ENCODE results near the gene SUB1. TPM values are rescaled to one million over a fixed set of nuclear protein-coding genes. Genes with fewer than 3 reads are reported as not detected.
"Not testable (repeated sequence)": the region's sequence is repeated elsewhere in the genome, so short reads cannot be mapped to it uniquely, and the experiment has no call there.

The SUB1 gene
- total RNA-seq, 1 experiment from 2014 or later, result 324 TPM

GRCh38 chr5:32556543-32556942, 28.8 kb upstream of the SUB1 start:
- H3K36me3 ChIP-seq (ENCODE audit: insufficient read depth, low read length, poor library complexity, severe bottlenecking); DNase-seq (ENCODE audit: low spot score); H3K27ac ChIP-seq (ENCODE audit: low read depth, low read length, poor library complexity, severe bottlenecking); H3K4me3 ChIP-seq (ENCODE audit: low read depth, low read length, poor library complexity, severe bottlenecking); BruUV-seq (replicated peaks); H3K27me3 ChIP-seq (replicated peaks; ENCODE audit: insufficient read depth, low read depth, low read length, poor library complexity); H3K9me3 ChIP-seq (ENCODE audit: low read depth, low read length, poor library complexity, severe bottlenecking); intact Hi-C loops (cut with micrococcal nuclease; ENCODE audit: unreplicated experiment); H3K4me1 ChIP-seq (ENCODE audit: insufficient read depth, low read length, poor library complexity, severe bottlenecking): not testable (repeated sequence)
- ChIA-PET CTCF (interaction anchor here (0.6 kb wide), 1 partner anchor 14 kb away, joined by 3 read pairs; no protein-coding TSS in a partner anchor), POLR2A (ENCODE audit: low non-redundant PET) (interaction anchor here (0.6 kb wide), 1 partner anchor 1699 kb away, joined by 3 read pairs; no protein-coding TSS in a partner anchor)

DNA sequence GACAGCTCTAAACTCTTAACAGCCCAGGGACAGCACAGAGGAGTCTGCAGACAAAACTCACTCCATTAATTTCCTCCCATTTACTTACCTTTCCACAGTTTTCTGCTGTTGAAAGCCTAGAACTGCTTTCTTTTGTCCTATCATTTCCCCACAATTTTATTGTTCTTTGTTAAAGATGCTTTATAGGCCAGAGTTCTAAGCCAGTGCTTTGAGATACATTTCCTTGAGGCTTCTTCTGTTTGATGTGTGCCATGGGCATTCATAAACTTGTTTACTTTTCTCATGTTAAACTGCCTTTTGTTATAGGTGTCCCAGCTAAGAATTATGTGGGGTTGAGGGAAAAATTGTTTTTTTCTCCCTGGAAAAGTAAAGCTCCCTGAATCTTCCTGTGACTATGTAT, 25.9 kb upstream of the SUB1 start:
- ChIA-PET CTCF (no interaction called here), POLR2A (ENCODE audit: low non-redundant PET) (no interaction called here)
- Histone ChIP-seq H3K4me1 (ENCODE audit: insufficient read depth, low read length, poor library complexity, severe bottlenecking) (no peaks in the 10 kb centered on the region), H3K4me3 (ENCODE audit: low read depth, low read length, poor library complexity, severe bottlenecking) (no peak overlapping the region), H3K27ac (ENCODE audit: low read depth, low read length, poor library complexity, severe bottlenecking) (no peak overlapping the region), H3K27me3 (replicated peaks; ENCODE audit: insufficient read depth, low read depth, low read length, poor library complexity) (no peaks in the 10 kb centered on the region), H3K9me3 (ENCODE audit: low read depth, low read length, poor library complexity, severe bottlenecking) (no peaks in the 10 kb centered on the region), H3K36me3 (ENCODE audit: insufficient read depth, low read length, poor library complexity, severe bottlenecking) (no peaks in the 10 kb centered on the region)
- DNase-seq (ENCODE audit: low spot score), result no peak
- no TSS peak for BruUV-seq (replicated peaks)
- TF ChIP-seq EZH2 (IDR thresholded peaks at IDR 0.05; ENCODE audit: borderline replicate concordance, low read depth, low read length, poor library complexity, severe bottlenecking), result no peak
- TF ChIP-seq, protein P1, sequence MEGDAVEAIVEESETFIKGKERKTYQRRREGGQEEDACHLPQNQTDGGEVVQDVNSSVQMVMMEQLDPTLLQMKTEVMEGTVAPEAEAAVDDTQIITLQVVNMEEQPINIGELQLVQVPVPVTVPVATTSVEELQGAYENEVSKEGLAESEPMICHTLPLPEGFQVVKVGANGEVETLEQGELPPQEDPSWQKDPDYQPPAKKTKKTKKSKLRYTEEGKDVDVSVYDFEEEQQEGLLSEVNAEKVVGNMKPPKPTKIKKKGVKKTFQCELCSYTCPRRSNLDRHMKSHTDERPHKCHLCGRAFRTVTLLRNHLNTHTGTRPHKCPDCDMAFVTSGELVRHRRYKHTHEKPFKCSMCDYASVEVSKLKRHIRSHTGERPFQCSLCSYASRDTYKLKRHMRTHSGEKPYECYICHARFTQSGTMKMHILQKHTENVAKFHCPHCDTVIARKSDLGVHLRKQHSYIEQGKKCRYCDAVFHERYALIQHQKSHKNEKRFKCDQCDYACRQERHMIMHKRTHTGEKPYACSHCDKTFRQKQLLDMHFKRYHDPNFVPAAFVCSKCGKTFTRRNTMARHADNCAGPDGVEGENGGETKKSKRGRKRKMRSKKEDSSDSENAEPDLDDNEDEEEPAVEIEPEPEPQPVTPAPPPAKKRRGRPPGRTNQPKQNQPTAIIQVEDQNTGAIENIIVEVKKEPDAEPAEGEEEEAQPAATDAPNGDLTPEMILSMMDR (conservative IDR thresholded peaks at IDR 0.05; ENCODE audit: low read depth, low read length), result no peak
- intact Hi-C loops (cut with micrococcal nuclease; ENCODE audit: unreplicated experiment), result loop anchor here (2.0 kb wide), 1 partner anchor 27 kb away; no protein-coding TSS in a partner anchor

GRCh38 chr5:32559921-32560320, 25.4 kb upstream of the SUB1 start:
- intact Hi-C loops (cut with micrococcal nuclease; ENCODE audit: unreplicated experiment), result loop anchor here (2.0 kb wide), 1 partner anchor 27 kb away; no protein-coding TSS in a partner anchor
- no peaks in the 10 kb centered on the region for H3K27me3 ChIP-seq (replicated peaks; ENCODE audit: insufficient read depth, low read depth, low read length, poor library complexity)
- H3K9me3 ChIP-seq (ENCODE audit: low read depth, low read length, poor library complexity, severe bottlenecking), result no peaks in the 10 kb centered on the region
- no peak for TF ChIP-seq EZH2 (IDR thresholded peaks at IDR 0.05; ENCODE audit: borderline replicate concordance, low read depth, low read length, poor library complexity, severe bottlenecking)
- TF ChIP-seq, protein P1 (conservative IDR thresholded peaks at IDR 0.05; ENCODE audit: low read depth, low read length), result no peak
- no peak overlapping the region for H3K4me3 ChIP-seq (ENCODE audit: low read depth, low read length, poor library complexity, severe bottlenecking)
- POLR2A ChIA-PET (ENCODE audit: low non-redundant PET), result no interaction called here
- no TSS peak for BruUV-seq (replicated peaks)
- H3K36me3 ChIP-seq (ENCODE audit: insufficient read depth, low read length, poor library complexity, severe bottlenecking), result no peaks in the 10 kb centered on the region
- no peak overlapping the region for H3K27ac ChIP-seq (ENCODE audit: low read depth, low read length, poor library complexity, severe bottlenecking)
- CTCF ChIA-PET, result no interaction called here
- no peak for DNase-seq (ENCODE audit: low spot score)
- H3K4me1 ChIP-seq (ENCODE audit: insufficient read depth, low read length, poor library complexity, severe bottlenecking), result no peaks in the 10 kb centered on the region

DNA sequence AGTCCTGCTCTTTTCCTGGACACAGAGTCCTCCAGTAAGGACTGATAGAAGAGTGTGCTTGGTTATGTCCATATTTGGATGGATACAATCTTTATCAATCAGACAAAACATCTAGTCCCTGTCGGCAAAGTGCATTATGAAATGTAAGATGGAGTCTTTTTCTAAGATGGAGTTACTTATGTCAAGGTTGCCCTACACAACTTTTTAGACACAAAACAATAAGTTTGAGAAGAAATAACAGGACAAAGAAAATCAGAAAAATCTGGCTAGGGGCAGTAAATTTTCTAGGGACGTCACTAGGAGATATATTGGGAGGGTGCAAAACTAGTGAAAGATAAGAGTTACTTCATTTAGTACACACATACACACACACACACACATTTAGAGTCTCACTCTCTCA, 23.3 kb upstream of the SUB1 start:
- no TSS peak for BruUV-seq (replicated peaks)
- Histone ChIP-seq H3K27ac (ENCODE audit: low read depth, low read length, poor library complexity, severe bottlenecking) (no peak overlapping the region), H3K4me1 (ENCODE audit: insufficient read depth, low read length, poor library complexity, severe bottlenecking) (no peaks in the 10 kb centered on the region), H3K4me3 (ENCODE audit: low read depth, low read length, poor library complexity, severe bottlenecking) (no peak overlapping the region), H3K9me3 (ENCODE audit: low read depth, low read length, poor library complexity, severe bottlenecking) (no peaks in the 10 kb centered on the region), H3K36me3 (ENCODE audit: insufficient read depth, low read length, poor library complexity, severe bottlenecking) (no peaks in the 10 kb centered on the region), H3K27me3 (replicated peaks; ENCODE audit: insufficient read depth, low read depth, low read length, poor library complexity) (no peaks in the 10 kb centered on the region)
- POLR2A ChIA-PET (ENCODE audit: low non-redundant PET), result no interaction called here
- intact Hi-C loops (cut with micrococcal nuclease; ENCODE audit: unreplicated experiment), result no loop called here
- DNase-seq (ENCODE audit: low spot score), result no peak
- no peak for TF ChIP-seq EZH2 (IDR thresholded peaks at IDR 0.05; ENCODE audit: borderline replicate concordance, low read depth, low read length, poor library complexity, severe bottlenecking)
- TF ChIP-seq, protein P1 (conservative IDR thresholded peaks at IDR 0.05; ENCODE audit: low read depth, low read length), result no peak
- CTCF ChIA-PET, result interaction anchor here (0.6 kb wide), 1 partner anchor 26 kb away, joined by 4 read pairs; no protein-coding TSS in a partner anchor

Data from A673 (cell line).